HG03095 (cell line): Measurements from ENCODE around the gene GRHL1.
A peak's percentile ranks its signal among the peaks of the same experiment; 100 is the strongest.

Source experiments
- ATAC-seq: cut with Tn5 transposase; IDR thresholded peaks from one replicate; pipeline ENCODE4 v1.9.1; 2021; ENCODE audit warnings: moderate library complexity; ENCODE audit not compliant: unreplicated experiment

The GRHL1 gene

GRCh38 chr2:10039658-10040410, 88.3 kb downstream of the GRHL1 start:
- no peak for ATAC-seq

- no peak for ATAC-seq
These were observed 90.2 kb downstream of the GRHL1 start for GRCh38 chr2:10041711-10042110.

DNA sequence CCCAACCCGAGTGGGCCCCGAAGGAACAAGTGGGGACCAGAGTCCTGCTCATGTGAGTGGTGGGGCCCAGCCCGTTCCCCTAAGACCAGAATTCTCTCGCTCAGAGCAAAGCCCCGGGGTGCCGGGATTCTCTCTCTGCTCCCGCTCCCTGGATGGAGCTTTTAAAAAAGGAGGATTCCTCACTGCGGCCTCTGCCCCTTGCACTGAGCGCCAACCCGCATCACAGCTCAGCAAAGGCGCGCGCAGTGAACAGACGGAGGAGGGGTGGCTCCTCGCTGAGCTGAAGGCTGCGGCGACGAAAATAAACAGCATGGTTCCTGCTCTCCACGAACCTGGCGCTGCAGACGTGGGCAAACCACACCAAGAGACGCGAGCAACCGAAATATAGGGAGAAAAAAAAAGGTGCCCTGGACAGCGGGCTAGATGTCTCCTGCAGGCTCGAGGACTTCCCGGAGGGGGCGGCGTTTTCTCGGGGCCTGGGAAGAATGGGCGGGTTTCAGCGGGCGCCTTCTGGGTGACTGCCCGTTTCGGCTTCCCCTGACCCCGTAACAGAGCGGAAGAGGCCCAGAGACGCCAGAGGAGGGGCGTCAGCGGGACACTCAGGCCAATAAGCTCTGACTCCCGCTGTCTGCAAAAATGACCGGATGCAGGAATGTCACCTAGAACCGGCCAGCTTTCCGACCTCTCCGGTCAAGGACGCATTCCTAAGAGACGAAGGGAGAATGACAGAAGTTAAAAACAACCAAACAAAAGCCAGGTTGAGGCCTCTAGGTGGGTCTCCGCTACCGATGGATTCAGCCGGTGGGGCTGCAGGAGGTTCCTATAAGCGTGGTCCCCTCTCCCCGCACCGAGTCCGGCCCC, 91.0 kb downstream of the GRHL1 start:
- no peak for ATAC-seq

GRCh38 chr2:10043256-10043905, 91.9 kb downstream of the GRHL1 start, which contains the start of gene KLF11:
Gene KLF11 (plus strand): TSS chr2:10043550. CDS start chr2:10043717, 167 bp downstream.
- ATAC-seq = peak; percentile 70

- ATAC-seq = peak; percentile 27
These were observed 92.6 kb downstream of the GRHL1 start for GRCh38 chr2:10043906-10044601.

DNA sequence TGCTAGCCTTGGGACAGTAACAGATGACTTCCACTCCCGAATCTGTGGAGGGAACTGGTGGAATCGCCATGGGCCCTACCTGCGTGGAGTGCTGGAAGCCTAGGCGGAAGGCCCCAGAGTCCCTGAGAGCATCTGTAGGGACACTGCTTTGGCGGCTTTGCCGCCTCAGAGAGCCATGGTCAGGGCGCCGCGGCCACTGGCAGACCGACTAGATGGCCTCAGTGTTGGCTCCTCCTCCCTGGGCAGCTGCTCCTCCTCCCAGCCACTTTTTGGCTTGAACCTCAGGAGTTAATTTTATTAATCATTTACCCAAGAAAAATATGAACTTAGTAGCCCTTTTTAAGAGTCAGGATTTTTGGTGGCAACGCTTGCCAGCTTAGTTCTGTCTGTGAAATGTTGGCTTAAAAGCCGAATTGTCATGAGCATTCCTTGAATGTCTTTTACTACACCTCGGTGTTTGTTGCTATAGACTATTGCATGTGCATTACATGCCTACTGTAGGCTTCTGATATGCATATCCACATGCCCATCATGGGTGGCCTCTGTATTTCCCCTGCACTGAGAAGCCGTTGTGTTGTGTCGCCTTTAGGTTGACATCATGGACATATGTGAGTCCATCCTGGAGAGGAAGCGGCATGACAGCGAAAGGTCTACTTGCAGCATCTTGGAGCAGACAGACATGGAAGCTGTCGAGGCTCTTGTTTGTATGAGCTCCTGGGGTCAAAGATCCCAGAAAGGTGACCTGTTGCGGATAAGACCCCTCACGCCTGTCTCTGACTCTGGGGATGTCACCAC, 94.3 kb downstream of the GRHL1 start:
- ATAC-seq = no peak

- ATAC-seq = no peak
These were observed 95.4 kb downstream of the GRHL1 start for GRCh38 chr2:10046931-10047330.

DNA sequence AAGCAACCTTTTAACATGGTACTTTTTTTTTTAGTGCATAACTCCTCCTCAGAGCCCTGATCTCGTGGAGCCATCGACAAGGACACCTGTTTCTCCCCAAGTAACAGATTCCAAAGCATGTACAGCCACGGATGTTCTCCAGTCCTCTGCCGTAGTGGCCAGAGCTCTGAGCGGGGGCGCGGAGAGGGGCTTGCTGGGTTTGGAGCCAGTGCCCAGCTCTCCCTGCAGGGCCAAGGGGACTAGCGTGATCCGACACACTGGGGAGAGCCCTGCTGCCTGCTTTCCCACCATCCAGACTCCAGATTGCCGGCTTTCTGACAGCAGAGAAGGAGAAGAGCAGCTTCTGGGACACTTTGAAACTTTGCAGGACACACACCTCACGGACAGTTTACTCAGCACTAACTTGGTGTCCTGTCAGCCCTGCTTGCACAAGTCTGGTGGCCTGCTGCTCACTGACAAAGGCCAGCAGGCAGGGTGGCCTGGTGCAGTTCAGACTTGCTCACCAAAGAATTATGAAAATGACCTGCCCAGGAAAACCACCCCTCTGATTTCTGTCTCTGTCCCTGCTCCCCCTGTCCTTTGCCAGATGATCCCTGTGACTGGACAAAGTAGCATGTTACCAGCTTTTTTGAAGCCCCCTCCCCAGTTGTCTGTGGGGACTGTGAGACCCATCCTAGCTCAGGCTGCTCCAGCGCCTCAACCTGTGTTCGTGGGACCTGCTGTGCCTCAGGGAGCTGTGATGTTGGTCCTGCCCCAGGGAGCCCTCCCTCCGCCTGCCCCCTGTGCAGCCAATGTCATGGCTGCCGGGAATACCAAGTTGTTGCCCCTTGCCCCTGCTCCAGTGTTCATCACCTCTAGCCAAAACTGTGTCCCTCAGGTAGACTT, 96.4 kb downstream of the GRHL1 start:
- ATAC-seq = no peak

GRCh38 chr2:10048501-10049171, 97.1 kb downstream of the GRHL1 start:
- ATAC-seq = no peak
